CD14-positive monocyte (primary cell): ENCODE results near the gene RPA3. TPM values are rescaled to one million over a fixed set of nuclear protein-coding genes. Genes with fewer than 3 reads are reported as not detected.
"Not testable (repeated sequence)": the region's sequence is repeated elsewhere in the genome, so short reads cannot be mapped to it uniquely, and the experiment has no call there.

ENCODE experiments used
- DNase-seq, 3 donors: peaks; one replicate each; pipeline ENCODE4 v3.0.0-alpha.2; 2011 to 2022
- H2AFZ ChIP-seq: 2 replicates; pipeline ENCODE4 v1.6.0; 2012; ENCODE audit warnings: mild to moderate bottlenecking, low read depth, low read length, inconsistent platforms; ENCODE audit not compliant: insufficient read depth, poor library complexity, severe bottlenecking
- H3K27ac ChIP-seq, 2 donors: 1 replicate in 1 of 2; 2 replicates in 1 of 2; pipeline ENCODE4 v1.5.1; 2012 to 2013; ENCODE audit warnings: low read length in 2 of 2, control low read depth in 1 of 2, inconsistent platforms in 1 of 2, low read depth in 1 of 2, mild to moderate bottlenecking in 1 of 2
- H3K27me3 ChIP-seq, 2 donors: one replicate each; pipeline versions ENCODE4 v1.6.0 to v1.6.1; 2011 to 2013; ENCODE audit warnings: low read length in 2 of 2; ENCODE audit not compliant: control insufficient read depth in 2 of 2, insufficient read depth in 2 of 2
- H3K36me3 ChIP-seq, 2 donors: replicated peaks in 1 of 2; 1 replicate in 1 of 2; 2 replicates in 1 of 2; pipeline versions ENCODE4 v1.5.1 to v1.6.1; 2012 to 2013; ENCODE audit warnings: low read length in 2 of 2, control low read depth in 1 of 2, inconsistent platforms in 1 of 2, mild to moderate bottlenecking in 1 of 2; ENCODE audit not compliant: insufficient read depth in 2 of 2, control insufficient read depth in 1 of 2
- H3K4me1 ChIP-seq, 2 donors: 1 replicate in 1 of 2; 2 replicates in 1 of 2; pipeline versions ENCODE4 v1.5.1 to v1.6.1; 2012 to 2013; ENCODE audit warnings: low read length in 2 of 2, control low read depth in 1 of 2, inconsistent platforms in 1 of 2, mild to moderate bottlenecking in 1 of 2, moderate library complexity in 1 of 2; ENCODE audit not compliant: insufficient read depth in 2 of 2, control insufficient read depth in 1 of 2
- H3K4me2 ChIP-seq: replicated peaks from 2 replicates; pipeline ENCODE3; 2012; ENCODE audit warnings: low read length, moderate library complexity, mild to moderate bottlenecking; ENCODE audit not compliant: poor library complexity, severe bottlenecking; ENCODE audit errors: extremely low read depth
- H3K4me3 ChIP-seq, 3 experiments: fragments of 200-600 bp in 1 of 3; sonication (generic) in 1 of 3; replicated peaks in 1 of 3; 1 replicate in 2 of 3; 2 replicates in 1 of 3; pipeline ENCODE4 v1.5.1; 2011 to 2013; ENCODE audit warnings: low read length in 3 of 3, mild to moderate bottlenecking in 3 of 3, control low read depth in 2 of 3, low read depth in 2 of 3, inconsistent platforms in 1 of 3, moderate library complexity in 1 of 3
- H3K79me2 ChIP-seq: 2 replicates; pipeline ENCODE4 v1.6.0; 2012; ENCODE audit warnings: mild to moderate bottlenecking, control low read depth, inconsistent platforms, low read length, moderate library complexity; ENCODE audit not compliant: insufficient read depth
- H3K9ac ChIP-seq: 2 replicates; pipeline ENCODE4 v1.6.0; 2017; ENCODE audit warnings: low read length, mild to moderate bottlenecking; ENCODE audit not compliant: insufficient read depth, poor library complexity, severe bottlenecking
- H3K9me3 ChIP-seq, 2 donors: replicated peaks in 1 of 2; 1 replicate in 1 of 2; 2 replicates in 1 of 2; pipeline versions ENCODE4 v1.5.1 to v1.6.1; 2012 to 2013; ENCODE audit warnings: low read length in 2 of 2, control low read depth in 1 of 2; ENCODE audit not compliant: control insufficient read depth in 1 of 2, insufficient read depth in 1 of 2
- H4K20me1 ChIP-seq: 2 replicates; pipeline ENCODE4 v1.6.0; 2012; ENCODE audit warnings: mild to moderate bottlenecking, low read length, control low read depth, moderate library complexity; ENCODE audit not compliant: insufficient read depth
- H3K27ac Mint-ChIP-seq, 7 donors: one replicate each; pipeline ENCODE4 v1.8.0; 2020; ENCODE audit warnings: mild to moderate bottlenecking in 7 of 7, mixed read lengths in 7 of 7, moderate library complexity in 6 of 7, inconsistent platforms in 2 of 7
- H3K27me3 Mint-ChIP-seq, 3 donors: one replicate each; pipeline ENCODE4 v1.8.0; 2021 to 2022; ENCODE audit warnings: low read depth in 3 of 3, mild to moderate bottlenecking in 3 of 3, mixed read lengths in 3 of 3, moderate library complexity in 3 of 3, inconsistent platforms in 1 of 3
- H3K36me3 Mint-ChIP-seq, 2 donors: one replicate each; pipeline ENCODE4 v1.8.0; 2020; ENCODE audit warnings: mixed read lengths in 2 of 2, inconsistent platforms in 1 of 2, mild to moderate bottlenecking in 1 of 2
- H3K4me1 Mint-ChIP-seq: one replicate; pipeline ENCODE4 v1.8.0; 2020; ENCODE audit warnings: mild to moderate bottlenecking, mixed read lengths
- H3K4me3 Mint-ChIP-seq, 2 donors: one replicate each; pipeline ENCODE4 v1.8.0; 2020; ENCODE audit warnings: mild to moderate bottlenecking in 2 of 2, mixed read lengths in 2 of 2, moderate library complexity in 1 of 2
- H3K9me3 Mint-ChIP-seq, 7 donors: one replicate each; pipeline ENCODE4 v1.8.0; 2020 to 2022; ENCODE audit warnings: mixed read lengths in 7 of 7, mild to moderate bottlenecking in 6 of 7, moderate library complexity in 6 of 7, inconsistent platforms in 2 of 7
- WGBS: methylation state at CpG from one replicate; pipeline ENCODE4 v1.1.5; 2013; ENCODE audit warnings: missing lambda C conversion rate; ENCODE audit not compliant: insufficient coverage; 5-methylcytosine and 5-hydroxymethylcytosine counted together
- intact Hi-C, 2 donors: fragments of 100-400 bp; cut with micrococcal nuclease; formaldehyde crosslinking; loops; one replicate each; pipeline versions ENCODE4 v1.15.0 to v1.15.1; 2023
- polyA plus RNA-seq, 3 donors: library from polyadenylated mRNA; depleted of rRNA in 1 of 3; unstranded in 2 of 3; stranded (reverse) in 1 of 3; fragments of 300-500 nt in 2 of 3; fragments of >200 nt in 1 of 3; fragmentation: Illumina TruSeq in 2 of 3; gene quantifications; 1 replicate in 2 of 3; 2 replicates in 1 of 3; pipeline ENCODE4 v1.2.3, GENCODE V29; 2012 to 2021
- TF ChIP-seq, protein P1 (sequence below): fragments of 200-600 bp; IDR thresholded peaks from one replicate; pipeline ENCODE4 v1.8.0; 2022; ENCODE audit warnings: antibody characterized with exemption, mild to moderate bottlenecking

The RPA3 gene
- polyA plus RNA-seq, 3 donors, result 6.2 to 50.5 (median 44.7) TPM

DNA sequence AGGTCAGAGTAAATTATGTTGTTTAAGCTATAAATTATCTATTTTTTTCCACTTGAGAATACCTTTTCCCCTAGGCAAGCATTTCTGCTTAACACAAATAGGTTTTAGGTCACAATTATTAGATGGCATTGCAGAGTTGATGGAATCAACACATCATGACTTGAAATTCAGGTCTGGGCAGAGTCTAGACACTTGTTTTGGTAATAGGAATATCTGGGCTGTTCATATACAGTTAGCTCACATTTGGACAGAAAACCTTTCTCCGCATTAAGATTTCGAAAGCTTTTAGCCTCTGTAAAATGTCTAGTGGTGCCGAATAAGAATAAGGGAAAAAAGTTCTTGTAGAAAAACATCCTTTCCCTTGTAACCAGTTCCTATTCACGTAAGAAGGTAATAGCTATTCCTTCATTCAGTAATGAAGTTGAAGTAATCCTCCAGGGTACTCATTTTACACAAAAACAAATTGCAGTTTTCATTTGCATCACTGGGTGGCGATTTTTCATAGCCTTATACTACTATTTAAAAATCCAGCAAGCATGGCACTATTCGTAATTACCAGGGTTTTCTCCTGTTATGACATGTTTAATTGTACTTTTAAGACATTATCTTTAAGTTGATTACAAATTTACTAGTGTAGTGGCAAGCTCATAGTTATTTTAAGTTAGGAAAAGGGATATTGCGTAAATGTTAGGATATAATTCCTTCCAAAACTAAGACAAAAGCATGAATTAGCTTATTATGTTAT lies 37.0 kb downstream of the RPA3 start:
- peaks cover 6 to 7% of the 10 kb centered on the region in 2 donors for H3K36me3 Mint-ChIP-seq
- no peak overlapping the region for H3K4me3 Mint-ChIP-seq
- Histone ChIP-seq H3K36me3 (peaks cover 0 to 4% of the 10 kb centered on the region in 2 donors), H3K27ac (no peak overlapping the region), H3K79me2 (no peaks in the 10 kb centered on the region), H3K27me3 (no peaks in the 10 kb centered on the region), H3K4me3 (no peak overlapping the region), H3K4me1 (no peaks in the 10 kb centered on the region), H3K9ac (no peak overlapping the region), H4K20me1 (no peaks in the 10 kb centered on the region), H2AFZ (no peak overlapping the region), H3K4me2 (no peak overlapping the region), H3K9me3 (peaks cover 3 to 6% of the 10 kb centered on the region in 2 donors)
- H3K27me3 Mint-ChIP-seq, result no peaks in the 10 kb centered on the region
- H3K27ac Mint-ChIP-seq, result no peak overlapping the region
- intact Hi-C loops, result no loop called here
- no peak for DNase-seq
- WGBS, result no CpG with 5 or more reads among the region's 7 CpGs
- TF ChIP-seq, protein P1, sequence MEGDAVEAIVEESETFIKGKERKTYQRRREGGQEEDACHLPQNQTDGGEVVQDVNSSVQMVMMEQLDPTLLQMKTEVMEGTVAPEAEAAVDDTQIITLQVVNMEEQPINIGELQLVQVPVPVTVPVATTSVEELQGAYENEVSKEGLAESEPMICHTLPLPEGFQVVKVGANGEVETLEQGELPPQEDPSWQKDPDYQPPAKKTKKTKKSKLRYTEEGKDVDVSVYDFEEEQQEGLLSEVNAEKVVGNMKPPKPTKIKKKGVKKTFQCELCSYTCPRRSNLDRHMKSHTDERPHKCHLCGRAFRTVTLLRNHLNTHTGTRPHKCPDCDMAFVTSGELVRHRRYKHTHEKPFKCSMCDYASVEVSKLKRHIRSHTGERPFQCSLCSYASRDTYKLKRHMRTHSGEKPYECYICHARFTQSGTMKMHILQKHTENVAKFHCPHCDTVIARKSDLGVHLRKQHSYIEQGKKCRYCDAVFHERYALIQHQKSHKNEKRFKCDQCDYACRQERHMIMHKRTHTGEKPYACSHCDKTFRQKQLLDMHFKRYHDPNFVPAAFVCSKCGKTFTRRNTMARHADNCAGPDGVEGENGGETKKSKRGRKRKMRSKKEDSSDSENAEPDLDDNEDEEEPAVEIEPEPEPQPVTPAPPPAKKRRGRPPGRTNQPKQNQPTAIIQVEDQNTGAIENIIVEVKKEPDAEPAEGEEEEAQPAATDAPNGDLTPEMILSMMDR, result peak; percentile 54
- H3K9me3 Mint-ChIP-seq, result peaks cover 3 to 8% (median 4%) of the 10 kb centered on the region in 7 donors
- no peaks in the 10 kb centered on the region for H3K4me1 Mint-ChIP-seq

GRCh38 chr7:7679640-7680039 lies 38.8 kb downstream of the RPA3 start:
- 100% methylated on average over 1 of the region's 2 CpGs for WGBS
- H3K4me1 Mint-ChIP-seq, H3K9ac ChIP-seq, H3K4me3 Mint-ChIP-seq, H3K9me3 ChIP-seq, H3K27ac Mint-ChIP-seq, H2AFZ ChIP-seq, H3K4me1 ChIP-seq, H3K79me2 ChIP-seq, H3K27me3 ChIP-seq, H3K9me3 Mint-ChIP-seq, H3K27me3 Mint-ChIP-seq, H3K4me2 ChIP-seq, H3K4me3 ChIP-seq, intact Hi-C loops, H4K20me1 ChIP-seq, H3K27ac ChIP-seq, DNase-seq: not testable (repeated sequence)
- peaks cover 0 to 17% of the 10 kb centered on the region in 2 donors for H3K36me3 ChIP-seq
- H3K36me3 Mint-ChIP-seq, result peaks cover 11 to 18% of the 10 kb centered on the region in 2 donors
